Measurements from ENCODE around the gene XYLT1.
"Not testable (repeated sequence)": the region's sequence is repeated elsewhere in the genome, so short reads cannot be mapped to it uniquely, and the experiment has no call there.

XYLT1 gene

DNA sequence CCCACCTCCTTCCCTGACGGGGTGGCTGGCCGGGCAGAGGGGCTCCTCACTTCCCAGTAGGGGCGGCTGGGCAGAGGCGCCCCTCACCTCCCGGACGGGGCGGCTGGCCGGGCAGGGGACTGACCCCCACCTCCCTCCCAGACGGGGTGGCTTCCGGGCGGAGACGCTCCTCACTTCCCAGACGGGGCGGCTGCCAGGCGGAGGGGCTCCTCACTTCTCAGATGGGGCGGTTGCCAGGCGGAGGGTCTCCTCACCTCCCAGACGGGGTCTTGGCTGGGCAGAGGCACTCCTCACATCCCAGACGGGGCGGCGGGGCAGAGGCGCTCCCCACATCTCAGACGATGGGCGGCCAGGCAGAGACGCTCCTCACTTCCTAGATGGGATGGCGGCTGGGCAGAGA, 35.1 kb upstream of the XYLT1 start:
- H3K4me2 ChIP-seq (ENCODE audit: low read length, poor library complexity, severe bottlenecking); H2AFZ ChIP-seq (ENCODE audit: low read depth, low read length); DNase-seq; H3K27ac ChIP-seq (ENCODE audit: low read length, poor library complexity, severe bottlenecking); H4K8ac ChIP-seq (ENCODE audit: low read length); H2BK120ac ChIP-seq (ENCODE audit: low read depth, low read length); H3K23ac ChIP-seq (ENCODE audit: low read length in 2 of 2); H3K4me1 ChIP-seq (ENCODE audit: control insufficient read depth, insufficient read depth, low read depth, low read length); H3K79me1 ChIP-seq (replicated peaks; ENCODE audit: low read length, poor library complexity, severe bottlenecking); H2BK5ac ChIP-seq (ENCODE audit: low read depth, low read length, poor library complexity, severe bottlenecking); H3K4ac ChIP-seq (ENCODE audit: low read depth in 1 of 2, low read length in 2 of 2); H3K36me3 ChIP-seq (ENCODE audit: control insufficient read depth in 1 of 2, insufficient read depth in 2 of 2, low read depth in 1 of 2, low read length in 2 of 2); H3K9ac ChIP-seq (ENCODE audit: low read length); H3K18ac ChIP-seq (ENCODE audit: low read depth in 1 of 2, low read length in 2 of 2); H3K4me3 ChIP-seq (ENCODE audit: insufficient read depth in 1 of 2, low read depth in 1 of 2, low read length in 2 of 2); H3K14ac ChIP-seq (ENCODE audit: low read length in 2 of 2); H2BK15ac ChIP-seq (ENCODE audit: low read depth, poor library complexity, severe bottlenecking); H2BK12ac ChIP-seq (ENCODE audit: low read length in 2 of 2); H2AK5ac ChIP-seq (ENCODE audit: low read length, severe bottlenecking); H4K91ac ChIP-seq (ENCODE audit: low read length): not testable (repeated sequence)
- 96% methylated on average over 8 of the region's 26 CpGs for WGBS
- Histone ChIP-seq H3K27me3 (ENCODE audit: control insufficient read depth in 1 of 2, insufficient read depth in 1 of 2, low read length in 2 of 2) (peaks cover 0 to 13% of the 10 kb centered on the region in 2 experiments), H3K9me3 (ENCODE audit: control insufficient read depth, low read length) (peaks cover 10% of the 10 kb centered on the region)

DNA sequence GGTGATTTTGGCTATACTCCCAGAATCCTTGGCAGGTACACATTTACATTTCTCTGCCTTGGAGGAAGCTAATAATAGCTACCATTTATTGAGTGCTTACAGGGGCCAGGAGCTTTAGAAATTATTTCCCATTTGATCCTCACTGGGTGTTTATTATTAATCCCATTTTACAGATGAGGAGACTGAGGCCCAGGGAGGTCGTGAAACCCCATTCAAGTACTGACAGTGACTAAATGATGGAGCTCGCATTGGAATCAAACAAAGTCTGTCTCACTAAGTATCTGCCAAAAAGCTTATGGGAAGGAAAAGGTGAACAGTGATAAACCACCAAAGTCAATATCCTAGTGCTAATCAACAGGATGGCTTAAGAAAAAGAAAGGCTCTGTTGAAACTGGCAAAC, 33.3 kb upstream of the XYLT1 start:
- Histone ChIP-seq H4K91ac (ENCODE audit: low read length) (no peak overlapping the region), H3K27me3 (ENCODE audit: control insufficient read depth in 1 of 2, insufficient read depth in 1 of 2, low read length in 2 of 2) (peaks cover 0 to 15% of the 10 kb centered on the region in 2 experiments)
- no CpG with 5 or more reads among the region's 2 CpGs for WGBS

GRCh38 chr16:17503331-17503730, 32.6 kb upstream of the XYLT1 start:
- Histone ChIP-seq H3K9me3 (ENCODE audit: control insufficient read depth, low read length) (peaks cover 1% of the 10 kb centered on the region), H3K4ac (ENCODE audit: low read depth in 1 of 2, low read length in 2 of 2) (no peak overlapping the region), H2BK12ac (ENCODE audit: low read length in 2 of 2) (no peak overlapping the region), H2AFZ (ENCODE audit: low read depth, low read length) (no peak overlapping the region), H3K18ac (ENCODE audit: low read depth in 1 of 2, low read length in 2 of 2) (no peak overlapping the region), H4K91ac (ENCODE audit: low read length) (no peak overlapping the region), H3K79me1 (replicated peaks; ENCODE audit: low read length, poor library complexity, severe bottlenecking) (no peaks in the 10 kb centered on the region), H3K4me3 (ENCODE audit: insufficient read depth in 1 of 2, low read depth in 1 of 2, low read length in 2 of 2) (no peak overlapping the region), H4K8ac (ENCODE audit: low read length) (no peak overlapping the region), H3K9ac (ENCODE audit: low read length) (no peak overlapping the region), H2BK15ac (ENCODE audit: low read depth, poor library complexity, severe bottlenecking) (no peak overlapping the region), H3K36me3 (ENCODE audit: control insufficient read depth in 1 of 2, insufficient read depth in 2 of 2, low read depth in 1 of 2, low read length in 2 of 2) (no peaks in the 10 kb centered on the region), H3K14ac (ENCODE audit: low read length in 2 of 2) (no peak overlapping the region), H2AK5ac (ENCODE audit: low read length, severe bottlenecking) (no peak overlapping the region), H3K4me1 (ENCODE audit: control insufficient read depth, insufficient read depth, low read depth, low read length) (no peaks in the 10 kb centered on the region), H3K27ac (ENCODE audit: low read length, poor library complexity, severe bottlenecking) (no peak overlapping the region), H3K27me3 (ENCODE audit: control insufficient read depth in 1 of 2, insufficient read depth in 1 of 2, low read length in 2 of 2) (peaks cover 0 to 15% of the 10 kb centered on the region in 2 experiments), H2BK5ac (ENCODE audit: low read depth, low read length, poor library complexity, severe bottlenecking) (no peak overlapping the region), H2BK120ac (ENCODE audit: low read depth, low read length) (no peak overlapping the region), H3K23ac (ENCODE audit: low read length in 2 of 2) (no peak overlapping the region), H3K4me2 (ENCODE audit: low read length, poor library complexity, severe bottlenecking) (no peak overlapping the region)
- DNase-seq: no peak
- 68% methylated on average over 5 of the region's 5 CpGs for WGBS

More for the DNA sequence above, 33.3 kb upstream of the XYLT1 start:
- Histone ChIP-seq H4K8ac (ENCODE audit: low read length) (no peak overlapping the region), H3K27ac (ENCODE audit: low read length, poor library complexity, severe bottlenecking) (no peak overlapping the region), H3K9ac (ENCODE audit: low read length) (no peak overlapping the region), H3K23ac (ENCODE audit: low read length in 2 of 2) (no peak overlapping the region), H3K79me1 (replicated peaks; ENCODE audit: low read length, poor library complexity, severe bottlenecking) (no peaks in the 10 kb centered on the region), H3K14ac (ENCODE audit: low read length in 2 of 2) (no peak overlapping the region), H2BK5ac (ENCODE audit: low read depth, low read length, poor library complexity, severe bottlenecking) (no peak overlapping the region), H3K9me3 (ENCODE audit: control insufficient read depth, low read length) (peaks cover 8% of the 10 kb centered on the region), H2BK120ac (ENCODE audit: low read depth, low read length) (no peak overlapping the region), H2AFZ (ENCODE audit: low read depth, low read length) (no peak overlapping the region), H3K4ac (ENCODE audit: low read depth in 1 of 2, low read length in 2 of 2) (no peak overlapping the region), H2AK5ac (ENCODE audit: low read length, severe bottlenecking) (no peak overlapping the region), H2BK15ac (ENCODE audit: low read depth, poor library complexity, severe bottlenecking) (no peak overlapping the region), H3K36me3 (ENCODE audit: control insufficient read depth in 1 of 2, insufficient read depth in 2 of 2, low read depth in 1 of 2, low read length in 2 of 2) (no peaks in the 10 kb centered on the region), H2BK12ac (ENCODE audit: low read length in 2 of 2) (no peak overlapping the region), H3K4me2 (ENCODE audit: low read length, poor library complexity, severe bottlenecking) (no peak overlapping the region), H3K4me1 (ENCODE audit: control insufficient read depth, insufficient read depth, low read depth, low read length) (no peaks in the 10 kb centered on the region), H3K4me3 (ENCODE audit: insufficient read depth in 1 of 2, low read depth in 1 of 2, low read length in 2 of 2) (no peak overlapping the region), H3K18ac (ENCODE audit: low read depth in 1 of 2, low read length in 2 of 2) (no peak overlapping the region)
- DNase-seq: no peak

- H3K14ac ChIP-seq (ENCODE audit: low read length in 2 of 2): no peak overlapping the region
- H3K9ac ChIP-seq (ENCODE audit: low read length): no peak overlapping the region
- H4K91ac ChIP-seq (ENCODE audit: low read length): no peak overlapping the region
- 71% methylated on average over 9 of the region's 9 CpGs for WGBS
- no peaks in the 10 kb centered on the region for H3K9me3 ChIP-seq (ENCODE audit: control insufficient read depth, low read length)
- no peak overlapping the region for H2BK15ac ChIP-seq (ENCODE audit: low read depth, poor library complexity, severe bottlenecking)
- H2AK5ac ChIP-seq (ENCODE audit: low read length, severe bottlenecking): no peak overlapping the region
- no peak overlapping the region for H3K4me3 ChIP-seq (ENCODE audit: insufficient read depth in 1 of 2, low read depth in 1 of 2, low read length in 2 of 2)
- H3K23ac ChIP-seq (ENCODE audit: low read length in 2 of 2): no peak overlapping the region
- no peak overlapping the region for H3K27ac ChIP-seq (ENCODE audit: low read length, poor library complexity, severe bottlenecking)
- H2AFZ ChIP-seq (ENCODE audit: low read depth, low read length): no peak overlapping the region
- H3K4me1 ChIP-seq (ENCODE audit: control insufficient read depth, insufficient read depth, low read depth, low read length): no peaks in the 10 kb centered on the region
- no peak overlapping the region for H2BK12ac ChIP-seq (ENCODE audit: low read length in 2 of 2)
- H3K4ac ChIP-seq (ENCODE audit: low read depth in 1 of 2, low read length in 2 of 2): no peak overlapping the region
- no peak overlapping the region for H2BK120ac ChIP-seq (ENCODE audit: low read depth, low read length)
- no peak overlapping the region for H3K18ac ChIP-seq (ENCODE audit: low read depth in 1 of 2, low read length in 2 of 2)
- H3K36me3 ChIP-seq (ENCODE audit: control insufficient read depth in 1 of 2, insufficient read depth in 2 of 2, low read depth in 1 of 2, low read length in 2 of 2): no peaks in the 10 kb centered on the region
- no peak for DNase-seq
- no peak overlapping the region for H4K8ac ChIP-seq (ENCODE audit: low read length)
- no peak overlapping the region for H2BK5ac ChIP-seq (ENCODE audit: low read depth, low read length, poor library complexity, severe bottlenecking)
- H3K4me2 ChIP-seq (ENCODE audit: low read length, poor library complexity, severe bottlenecking): no peak overlapping the region
- H3K79me1 ChIP-seq (replicated peaks; ENCODE audit: low read length, poor library complexity, severe bottlenecking): no peaks in the 10 kb centered on the region
- H3K27me3 ChIP-seq (ENCODE audit: control insufficient read depth in 1 of 2, insufficient read depth in 1 of 2, low read length in 2 of 2): peaks cover 0 to 15% of the 10 kb centered on the region in 2 experiments
These were observed 30.6 kb upstream of the XYLT1 start for GRCh38 chr16:17501321-17501720.

Measured in mesenchymal stem cell (in vitro differentiated cells and primary cell).